HEK293 (cell line): ENCODE measurements around the gene PARD3.

ENCODE experiments used
- ZNF121 ChIP-seq: fragments of 450-650 bp; formaldehyde crosslinking; IDR thresholded peaks from 2 replicates; pipeline ENCODE4 v1.5.1; 2016; ENCODE audit warnings: missing biosample characterization, missing genetic modification characterization
- ZNF248 ChIP-seq: fragments of 450-650 bp; formaldehyde crosslinking; IDR thresholded peaks from 2 replicates; pipeline ENCODE4 v1.5.1; 2017; ENCODE audit warnings: missing biosample characterization, missing genetic modification characterization

GRCh38 chr10:34470307-34470706, 344.8 kb downstream of the PARD3 start:
- TF ChIP-seq ZNF248 (tag by site-specific recombination), result no peak
- no peak for TF ChIP-seq ZNF121 (tag by site-specific recombination)
